ENCODE data around the gene PLA2G2C. TPM values are rescaled to one million over a fixed set of nuclear protein-coding genes. Genes with fewer than 3 reads are reported as not detected.

PLA2G2C gene
- total RNA-seq, 1 donor from 2014 or later: 0.65 TPM

DNA sequence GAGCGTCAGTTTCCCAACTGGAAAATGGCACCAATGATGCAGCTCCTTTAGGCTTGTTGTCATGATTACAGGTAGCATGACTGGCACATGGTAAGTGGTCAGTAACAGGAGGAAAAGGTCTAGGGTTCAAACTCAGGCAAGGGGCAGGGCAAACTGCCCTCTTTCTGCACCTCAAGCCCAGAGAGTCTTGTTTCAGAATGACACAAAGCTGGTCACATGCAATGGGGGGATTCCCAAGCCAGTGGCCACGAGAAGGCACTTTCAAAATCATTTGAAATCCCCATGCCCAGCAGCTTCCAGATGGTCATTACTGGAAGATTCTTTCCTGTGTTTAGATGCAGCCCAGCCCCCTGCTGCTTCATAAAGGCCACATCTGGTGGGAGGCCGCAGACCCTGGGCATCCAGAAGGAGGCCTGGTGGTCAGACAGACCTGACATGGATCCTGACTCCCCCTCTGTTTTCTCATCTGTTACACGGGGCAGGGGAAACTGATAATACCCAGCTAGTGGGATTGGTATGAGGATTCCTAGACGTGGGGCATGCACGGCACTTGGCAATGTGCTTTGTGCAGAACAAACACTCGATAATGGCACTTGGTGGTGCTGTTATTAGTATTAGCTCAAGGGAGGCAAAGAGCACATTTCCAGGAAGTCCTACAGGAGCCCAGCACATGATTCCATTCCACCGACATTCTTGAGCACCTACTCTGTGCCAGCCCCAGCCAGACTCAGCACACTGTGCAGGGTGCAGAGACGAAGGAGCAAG lies 60.1 kb downstream of the PLA2G2C start:
- no peaks in the 10 kb centered on the region for H3K36me3 Mint-ChIP-seq (ENCODE audit: low read depth)

DNA sequence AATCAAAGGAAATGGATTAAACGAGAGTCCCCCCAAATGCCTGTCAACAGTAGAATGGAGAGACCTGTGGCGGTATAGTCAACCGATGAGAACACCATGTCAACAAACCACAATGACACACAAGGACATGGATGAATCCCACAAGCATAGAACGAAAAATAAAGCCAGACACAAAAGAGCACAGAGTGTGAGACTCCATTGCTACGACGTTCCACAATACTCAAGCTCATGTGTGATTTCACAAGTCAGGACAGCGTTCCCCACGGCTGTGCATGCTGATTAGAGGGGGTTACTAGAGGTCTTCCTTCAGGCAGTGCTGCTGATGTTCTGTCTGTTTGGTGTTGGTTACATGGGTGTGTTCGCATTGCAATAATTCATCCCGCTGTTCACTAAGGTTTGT lies 61.2 kb downstream of the PLA2G2C start:
- no peak for DNase-seq (ENCODE audit: low spot score)
- Mint-ChIP-seq H3K4me3 (no peak overlapping the region), H3K36me3 (ENCODE audit: low read depth) (no peaks in the 10 kb centered on the region), H3K9me3 (no peaks in the 10 kb centered on the region), H3K27me3 (ENCODE audit: insufficient read depth) (peaks cover 6% of the 10 kb centered on the region), H3K27ac (no peak overlapping the region), H3K4me1 (ENCODE audit: low read depth) (no peaks in the 10 kb centered on the region)
- intact Hi-C loops (cut with micrococcal nuclease): no loop called here

More for the DNA sequence above, 60.1 kb downstream of the PLA2G2C start:
- Mint-ChIP-seq H3K4me1 (ENCODE audit: low read depth) (no peaks in the 10 kb centered on the region), H3K27ac (no peak overlapping the region), H3K9me3 (no peaks in the 10 kb centered on the region), H3K4me3 (no peak overlapping the region), H3K27me3 (ENCODE audit: insufficient read depth) (peaks cover 6% of the 10 kb centered on the region)
- intact Hi-C loops (cut with micrococcal nuclease): no loop called here
- no peak for DNase-seq (ENCODE audit: low spot score)

DNA sequence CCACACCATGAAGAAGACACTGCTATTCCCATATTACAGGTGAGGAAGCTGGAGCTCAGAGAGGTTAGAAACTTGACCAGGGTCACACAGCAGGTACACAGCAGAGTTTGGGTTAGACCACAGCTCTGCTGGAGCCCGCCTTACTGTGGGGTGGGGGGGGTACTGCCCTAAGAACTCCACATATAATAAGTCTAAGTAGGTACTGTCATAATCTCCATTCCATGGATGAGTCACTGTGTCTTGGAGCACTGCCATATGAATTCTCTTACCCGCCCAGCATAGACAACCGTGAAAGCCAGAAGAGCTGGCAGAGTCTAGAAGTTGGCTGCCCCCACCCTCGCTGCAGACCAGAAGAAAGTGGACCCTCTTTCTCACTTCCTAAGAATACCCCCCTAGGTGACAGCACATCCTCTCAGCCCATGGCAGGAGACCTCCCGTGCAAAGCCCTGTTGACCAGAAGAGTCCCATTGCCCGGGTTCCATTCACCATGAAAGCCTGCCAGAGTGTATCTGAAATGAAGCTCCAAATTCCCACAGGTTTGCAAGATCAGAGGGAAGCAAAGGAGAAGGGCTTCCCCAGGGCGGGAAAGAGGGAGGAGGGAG lies 61.8 kb downstream of the PLA2G2C start:
- Mint-ChIP-seq H3K4me3 (no peak overlapping the region), H3K27ac (no peak overlapping the region), H3K9me3 (no peaks in the 10 kb centered on the region), H3K4me1 (ENCODE audit: low read depth) (no peaks in the 10 kb centered on the region), H3K27me3 (ENCODE audit: insufficient read depth) (peaks cover 6% of the 10 kb centered on the region), H3K36me3 (ENCODE audit: low read depth) (no peaks in the 10 kb centered on the region)
- no peak for DNase-seq (ENCODE audit: low spot score)
- intact Hi-C loops (cut with micrococcal nuclease): no loop called here

DNA sequence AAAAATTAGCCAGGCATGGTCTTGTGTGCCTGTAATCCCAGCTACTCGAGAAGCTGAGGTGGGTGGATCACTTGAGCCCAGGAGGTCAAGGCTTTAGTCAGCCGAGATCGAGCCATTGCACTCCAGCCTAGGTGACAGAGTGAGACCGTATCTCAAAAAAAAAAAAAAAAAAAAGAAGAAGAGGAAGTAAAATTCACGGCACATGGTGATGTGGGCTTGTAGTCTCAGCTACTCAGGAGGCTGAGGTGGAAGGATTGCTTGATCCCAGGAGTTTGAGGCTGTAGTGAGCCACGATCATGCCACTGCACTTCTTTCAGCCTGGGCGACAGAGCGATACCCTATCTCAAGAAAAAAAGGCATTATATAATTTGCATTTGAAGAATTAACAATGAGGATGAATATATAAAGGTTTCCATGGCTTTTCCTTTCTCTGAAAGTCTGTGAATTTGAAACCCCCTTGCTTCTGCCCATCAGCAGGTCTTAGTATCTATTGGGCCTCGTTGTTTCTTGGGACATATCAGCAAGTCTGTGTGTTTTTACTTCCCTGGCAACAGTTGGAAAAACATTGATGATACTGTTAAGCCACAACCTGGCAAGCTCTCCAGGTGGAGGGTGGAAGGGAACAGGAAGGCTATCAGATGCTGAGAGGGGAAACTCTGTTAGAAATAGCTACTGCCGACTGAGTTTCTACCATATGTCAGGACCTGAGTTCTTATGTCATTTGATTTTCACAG lies 62.4 kb downstream of the PLA2G2C start:
- Mint-ChIP-seq H3K9me3 (no peaks in the 10 kb centered on the region), H3K4me1 (ENCODE audit: low read depth) (no peaks in the 10 kb centered on the region), H3K27ac (no peak overlapping the region), H3K36me3 (ENCODE audit: low read depth) (no peaks in the 10 kb centered on the region), H3K27me3 (ENCODE audit: insufficient read depth) (peaks cover 6% of the 10 kb centered on the region), H3K4me3 (no peak overlapping the region)
- no peak for DNase-seq (ENCODE audit: low spot score)
- intact Hi-C loops (cut with micrococcal nuclease): no loop called here

DNA sequence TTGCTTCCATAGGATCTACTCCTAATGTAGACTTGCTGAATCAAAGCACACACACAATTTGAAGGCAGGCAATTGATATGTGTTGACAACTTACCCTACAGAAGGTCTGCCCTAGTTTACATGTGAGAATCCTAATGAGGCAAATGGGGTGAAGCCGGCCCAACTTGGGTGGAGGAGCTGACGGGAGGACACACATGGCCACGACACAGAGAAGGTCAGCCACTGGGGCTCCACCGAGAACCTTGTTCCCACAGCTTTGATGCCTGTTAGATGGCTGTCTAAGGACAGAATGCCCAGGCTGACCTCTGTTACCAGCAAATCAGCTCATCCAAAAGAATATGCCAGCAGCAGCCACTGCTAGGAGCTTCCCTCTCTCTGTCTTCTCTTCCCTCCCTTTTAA lies 65.5 kb downstream of the PLA2G2C start:
- no peak overlapping the region for H3K27ac Mint-ChIP-seq
- DNase-seq (ENCODE audit: low spot score): no peak
- no peaks in the 10 kb centered on the region for H3K4me1 Mint-ChIP-seq (ENCODE audit: low read depth)
- H3K4me3 Mint-ChIP-seq: no peak overlapping the region
- H3K36me3 Mint-ChIP-seq (ENCODE audit: low read depth): no peaks in the 10 kb centered on the region
- intact Hi-C loops (cut with micrococcal nuclease): no loop called here
- H3K27me3 Mint-ChIP-seq (ENCODE audit: insufficient read depth): peaks cover 7% of the 10 kb centered on the region
- no peaks in the 10 kb centered on the region for H3K9me3 Mint-ChIP-seq

DNA sequence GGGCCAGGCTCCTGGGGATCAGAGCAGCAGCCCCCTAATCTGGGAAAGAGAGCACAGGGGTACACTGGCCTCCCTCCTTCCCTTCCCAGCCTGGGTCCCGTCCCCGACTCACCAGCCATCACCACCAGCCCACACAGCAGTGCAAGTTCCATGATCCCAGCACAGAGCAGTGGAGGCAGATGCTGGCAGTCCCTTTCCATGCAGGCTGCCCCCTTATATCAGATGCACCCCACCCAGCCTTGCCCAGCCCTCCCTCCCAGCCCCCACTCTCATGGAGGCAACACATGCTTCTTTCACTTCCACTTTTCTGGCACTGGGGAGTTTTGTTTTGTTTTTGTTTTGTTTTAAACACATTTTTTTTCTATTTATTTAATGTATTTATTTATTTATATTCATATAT lies 67.0 kb downstream of the PLA2G2C start, which contains the start of gene PLA2G2D:
Gene PLA2G2D (minus strand): TSS at position 190 of the 400 bp plus-strand sequence. CDS start 38 bp downstream, at position 152.
- H3K4me1 Mint-ChIP-seq (ENCODE audit: low read depth): no peaks in the 10 kb centered on the region
- intact Hi-C loops (cut with micrococcal nuclease): no loop called here

DNA sequence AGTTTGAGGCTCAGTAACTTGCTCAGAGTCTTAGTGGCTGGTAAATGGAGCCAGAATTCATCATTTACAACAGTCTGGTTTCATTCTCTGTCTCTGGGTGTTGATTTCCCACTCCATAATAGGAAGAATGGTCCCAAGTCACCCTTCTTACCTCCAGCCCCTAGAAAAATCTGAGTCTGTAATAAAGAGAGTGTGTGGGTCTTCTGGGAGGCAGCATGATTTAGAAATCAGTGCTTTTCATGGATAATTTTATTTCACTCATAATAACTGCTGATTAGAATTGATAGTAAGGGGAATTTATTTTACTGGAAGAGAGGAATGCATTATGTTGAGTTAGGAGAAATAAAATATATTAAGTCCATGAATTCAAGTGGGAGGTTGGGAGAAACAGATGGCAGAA lies 69.1 kb downstream of the PLA2G2C start:
- intact Hi-C loops (cut with micrococcal nuclease): no loop called here
- Mint-ChIP-seq H3K9me3 (no peaks in the 10 kb centered on the region), H3K27ac (no peak overlapping the region), H3K4me3 (no peak overlapping the region), H3K27me3 (ENCODE audit: insufficient read depth) (peaks cover 4% of the 10 kb centered on the region), H3K36me3 (ENCODE audit: low read depth) (no peaks in the 10 kb centered on the region), H3K4me1 (ENCODE audit: low read depth) (no peaks in the 10 kb centered on the region)
- DNase-seq (ENCODE audit: low spot score): no peak

More for the DNA sequence above, 67.0 kb downstream of the PLA2G2C start, which contains the start of gene PLA2G2D:
- DNase-seq (ENCODE audit: low spot score): no peak
- Mint-ChIP-seq H3K9me3 (no peaks in the 10 kb centered on the region), H3K27me3 (ENCODE audit: insufficient read depth) (peaks cover 4% of the 10 kb centered on the region), H3K27ac (no peak within 1 kb of the TSS), H3K36me3 (ENCODE audit: low read depth) (no peaks in the 10 kb centered on the region), H3K4me3 (no peak within 1 kb of the TSS)

DNA sequence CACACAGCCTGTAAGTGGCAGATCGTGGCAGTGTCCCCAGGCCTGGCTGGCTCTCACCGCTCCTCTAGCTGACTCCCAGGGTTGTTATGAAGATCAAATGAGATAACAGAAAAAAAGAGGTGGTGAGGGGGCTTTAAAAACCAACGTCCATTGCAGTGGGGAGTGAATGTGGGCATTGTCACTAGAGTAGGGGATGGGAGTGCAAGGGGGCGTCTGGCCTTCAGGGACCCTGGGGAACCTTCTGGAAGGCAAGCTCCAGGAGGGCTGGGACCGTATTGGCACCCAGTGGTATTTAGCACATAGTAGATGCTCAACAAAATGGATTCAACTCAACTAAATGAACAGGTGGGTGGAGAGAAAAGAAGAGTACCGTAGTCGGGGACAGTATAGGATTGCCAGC lies 70.4 kb downstream of the PLA2G2C start:
- H3K27me3 Mint-ChIP-seq (ENCODE audit: insufficient read depth): peaks cover 4% of the 10 kb centered on the region
- no peak for DNase-seq (ENCODE audit: low spot score)
- intact Hi-C loops (cut with micrococcal nuclease): no loop called here
- H3K4me1 Mint-ChIP-seq (ENCODE audit: low read depth): no peaks in the 10 kb centered on the region
- no peaks in the 10 kb centered on the region for H3K9me3 Mint-ChIP-seq
- no peaks in the 10 kb centered on the region for H3K36me3 Mint-ChIP-seq (ENCODE audit: low read depth)
- H3K4me3 Mint-ChIP-seq: no peak overlapping the region
- H3K27ac Mint-ChIP-seq: no peak overlapping the region

DNA sequence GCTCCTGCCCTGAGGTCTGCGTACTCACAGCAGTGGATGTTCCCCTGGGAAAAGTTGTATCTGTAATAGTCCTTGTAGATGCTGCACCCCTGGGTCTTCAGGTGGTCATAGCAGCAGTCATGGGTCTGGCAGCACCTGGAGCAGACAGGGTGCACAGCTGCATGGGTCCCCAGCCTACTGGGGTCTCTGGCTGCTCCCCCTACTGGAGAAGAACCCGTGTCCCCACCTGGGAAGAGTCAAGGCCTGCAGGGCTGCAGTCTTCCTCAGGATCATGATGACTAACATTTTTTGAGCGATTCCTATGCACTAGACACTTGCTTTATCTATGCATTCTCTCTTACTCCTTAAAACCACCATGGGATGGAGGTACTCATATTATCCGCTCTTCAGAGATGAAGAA lies 70.8 kb downstream of the PLA2G2C start:
- Mint-ChIP-seq H3K27ac (no peak overlapping the region), H3K4me1 (ENCODE audit: low read depth) (no peaks in the 10 kb centered on the region), H3K36me3 (ENCODE audit: low read depth) (no peaks in the 10 kb centered on the region), H3K9me3 (no peaks in the 10 kb centered on the region), H3K4me3 (no peak overlapping the region), H3K27me3 (ENCODE audit: insufficient read depth) (peaks cover 4% of the 10 kb centered on the region)
- intact Hi-C loops (cut with micrococcal nuclease): no loop called here
- DNase-seq (ENCODE audit: low spot score): no peak

DNA sequence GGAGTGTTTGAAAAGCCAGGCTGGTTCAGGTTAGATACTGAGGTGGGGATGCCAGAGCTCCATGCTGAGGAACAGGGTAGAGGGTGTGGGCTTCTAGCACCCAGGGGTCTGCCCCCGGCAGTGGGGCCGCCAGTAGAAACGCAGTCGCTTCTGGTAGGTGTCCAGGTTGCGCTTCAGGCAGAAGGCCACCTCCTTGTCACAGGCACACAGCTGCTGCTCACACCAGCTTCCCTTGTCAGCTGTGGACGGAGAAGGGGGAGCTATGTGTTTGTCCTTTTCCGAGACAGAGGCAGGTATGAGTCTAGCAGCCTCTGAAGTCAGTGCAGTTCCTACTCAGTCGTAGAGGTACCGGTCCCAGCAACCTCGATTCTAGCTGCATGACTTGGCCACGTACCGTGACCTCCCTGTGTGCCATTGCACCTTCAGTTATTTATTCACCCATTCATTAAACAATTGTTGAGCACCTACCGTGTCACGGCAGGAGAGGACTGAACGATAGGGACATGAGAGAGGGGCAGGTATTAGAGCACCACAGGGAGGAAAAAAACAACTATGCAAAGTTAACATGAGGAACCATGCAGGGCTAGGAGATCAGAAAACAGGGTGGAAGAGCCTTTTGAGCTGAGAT lies 72.2 kb downstream of the PLA2G2C start:
- H3K27ac Mint-ChIP-seq: no peak overlapping the region
- no peaks in the 10 kb centered on the region for H3K36me3 Mint-ChIP-seq (ENCODE audit: low read depth)
- intact Hi-C loops (cut with micrococcal nuclease): no loop called here
- no peaks in the 10 kb centered on the region for H3K9me3 Mint-ChIP-seq
- DNase-seq (ENCODE audit: low spot score): no peak
- H3K27me3 Mint-ChIP-seq (ENCODE audit: insufficient read depth): peaks cover 4% of the 10 kb centered on the region
- H3K4me3 Mint-ChIP-seq: no peak overlapping the region
- no peaks in the 10 kb centered on the region for H3K4me1 Mint-ChIP-seq (ENCODE audit: low read depth)
